H9 (cell line): ENCODE data around the gene DBH. TPM values are rescaled to one million over a fixed set of nuclear protein-coding genes. Genes with fewer than 3 reads are reported as not detected.

Experiments used
- DNase-seq: peaks from one replicate; pipeline ENCODE4 v3.0.0-alpha.2; 2017
- H2AFZ ChIP-seq: one replicate; pipeline ENCODE4 v1.6.1; 2013; ENCODE audit warnings: mild to moderate bottlenecking, low read length, control low read depth, moderate library complexity
- H2AK5ac ChIP-seq: 2 replicates; pipeline ENCODE4 v1.6.1; 2013; ENCODE audit warnings: low read length, control low read depth, mixed read lengths; ENCODE audit not compliant: insufficient read length
- H2BK120ac ChIP-seq: one replicate; pipeline ENCODE4 v1.6.1; 2013; ENCODE audit warnings: low read depth, mild to moderate bottlenecking, low read length, control low read depth, inconsistent platforms; ENCODE audit not compliant: poor library complexity, severe bottlenecking
- H2BK12ac ChIP-seq: 2 replicates; pipeline ENCODE4 v1.6.1; 2013; ENCODE audit warnings: low read length, control low read depth, mixed read lengths, low read depth; ENCODE audit not compliant: insufficient read length
- H2BK15ac ChIP-seq: 2 replicates; pipeline ENCODE4 v1.6.1; 2013; ENCODE audit warnings: low read depth, low read length, control low read depth
- H2BK20ac ChIP-seq: one replicate; pipeline ENCODE4 v1.6.1; 2013; ENCODE audit warnings: low read depth, mild to moderate bottlenecking, low read length, control low read depth, inconsistent platforms; ENCODE audit not compliant: poor library complexity, severe bottlenecking
- H2BK5ac ChIP-seq: 2 replicates; pipeline ENCODE4 v1.6.1; 2013; ENCODE audit warnings: low read length, control low read depth, mixed read lengths; ENCODE audit not compliant: insufficient read length
- H3K14ac ChIP-seq: 2 replicates; pipeline ENCODE4 v1.6.1; 2013; ENCODE audit warnings: low read length, control low read depth; ENCODE audit not compliant: insufficient read depth
- H3K18ac ChIP-seq: 2 replicates; pipeline ENCODE4 v1.6.1; 2013; ENCODE audit warnings: low read depth, mild to moderate bottlenecking, mixed read lengths, low read length, control low read depth; ENCODE audit not compliant: insufficient read length
- H3K23ac ChIP-seq: 2 replicates; pipeline ENCODE4 v1.6.1; 2013; ENCODE audit warnings: low read length, control low read depth, mixed read lengths, low read depth; ENCODE audit not compliant: insufficient read length
- H3K23me2 ChIP-seq: 2 replicates; pipeline ENCODE4 v1.6.1; 2013; ENCODE audit warnings: low read depth, mild to moderate bottlenecking, mixed read lengths, low read length, control low read depth; ENCODE audit not compliant: insufficient read length, poor library complexity, severe bottlenecking
- H3K27ac ChIP-seq: 2 replicates; pipeline ENCODE4 v1.5.1; 2013; ENCODE audit warnings: low read length, control low read depth, mixed read lengths, low read depth; ENCODE audit not compliant: insufficient read length
- H3K27me3 ChIP-seq: 2 replicates; pipeline ENCODE4 v1.6.1; 2013; ENCODE audit warnings: low read length, control low read depth, inconsistent platforms; ENCODE audit not compliant: insufficient read depth
- H3K4ac ChIP-seq: 2 replicates; pipeline ENCODE4 v1.6.1; 2013; ENCODE audit warnings: low read depth, mild to moderate bottlenecking, control low read depth, inconsistent platforms, low read length, moderate library complexity
- H3K4me1 ChIP-seq: 2 replicates; pipeline ENCODE4 v1.6.1; 2013; ENCODE audit warnings: low read length, control low read depth, inconsistent platforms; ENCODE audit not compliant: insufficient read depth
- H3K4me2 ChIP-seq: 2 replicates; pipeline ENCODE4 v1.6.1; 2013; ENCODE audit warnings: low read length, control low read depth, mixed read lengths; ENCODE audit not compliant: insufficient read length, insufficient read depth
- H3K56ac ChIP-seq: 2 replicates; pipeline ENCODE4 v1.6.1; 2013; ENCODE audit warnings: low read depth, mild to moderate bottlenecking, mixed read lengths, low read length, control low read depth; ENCODE audit not compliant: insufficient read length
- H3K79me1 ChIP-seq: 2 replicates; pipeline ENCODE4 v1.6.1; 2013; ENCODE audit warnings: low read depth, mild to moderate bottlenecking, moderate library complexity, low read length, control low read depth, inconsistent platforms; ENCODE audit not compliant: insufficient read depth, poor library complexity, severe bottlenecking
- H3K79me2 ChIP-seq: 2 replicates; pipeline ENCODE4 v1.6.1; 2013; ENCODE audit warnings: low read length, control low read depth, inconsistent platforms; ENCODE audit not compliant: insufficient read depth
- H3K9ac ChIP-seq: 2 replicates; pipeline ENCODE4 v1.6.1; 2013; ENCODE audit warnings: low read length, control low read depth, mixed read lengths; ENCODE audit not compliant: insufficient read length; ENCODE audit errors: extremely low read depth
- H3K9me3 ChIP-seq: one replicate; pipeline ENCODE4 v1.6.1; 2013; ENCODE audit warnings: low read depth, low read length, inconsistent platforms; ENCODE audit not compliant: control insufficient read depth
- H3T11ph ChIP-seq: one replicate; pipeline ENCODE4 v1.6.1; 2013; ENCODE audit warnings: mild to moderate bottlenecking, low read length, control low read depth, inconsistent platforms
- H4K20me1 ChIP-seq: one replicate; pipeline ENCODE4 v1.6.1; 2013; ENCODE audit not compliant: control insufficient read depth, insufficient read length, insufficient read depth
- H4K5ac ChIP-seq: 2 replicates; pipeline ENCODE4 v1.6.1; 2013; ENCODE audit warnings: low read depth, mild to moderate bottlenecking, mixed read lengths, low read length, control low read depth; ENCODE audit not compliant: insufficient read length
- H4K8ac ChIP-seq: replicated peaks from 2 replicates; pipeline ENCODE4 v1.6.1; 2013; ENCODE audit warnings: low read length, control low read depth, mixed read lengths, low read depth; ENCODE audit not compliant: insufficient read length
- H4K91ac ChIP-seq: 2 replicates; pipeline ENCODE4 v1.6.1; 2013; ENCODE audit warnings: low read depth, mild to moderate bottlenecking, moderate library complexity, mixed read lengths, low read length, control low read depth; ENCODE audit not compliant: insufficient read length
- H3K27ac Mint-ChIP-seq, 3 experiments: 2 replicates in 2 of 3; 3 replicates in 1 of 3; pipeline ENCODE4 v1.8.0; 2020 to 2021; ENCODE audit warnings: mixed read lengths in 3 of 3, mild to moderate bottlenecking in 1 of 3, moderate library complexity in 1 of 3
- H3K27me3 Mint-ChIP-seq: 2 replicates; pipeline ENCODE4 v1.8.0; 2021; ENCODE audit warnings: low read depth, mild to moderate bottlenecking, moderate library complexity, mixed read lengths
- H3K36me3 Mint-ChIP-seq, 3 experiments: 2 replicates in 2 of 3; 3 replicates in 1 of 3; pipeline ENCODE4 v1.8.0; 2020 to 2021; ENCODE audit warnings: low read depth in 3 of 3, mixed read lengths in 3 of 3; ENCODE audit not compliant: insufficient read depth in 1 of 3
- H3K4me1 Mint-ChIP-seq, 2 experiments: 2 replicates each; pipeline ENCODE4 v1.8.0; 2020; ENCODE audit warnings: mixed read lengths in 2 of 2
- H3K4me3 Mint-ChIP-seq, 2 experiments: 2 replicates in 1 of 2; 3 replicates in 1 of 2; pipeline ENCODE4 v1.8.0; 2020 to 2021; ENCODE audit warnings: mild to moderate bottlenecking in 2 of 2, mixed read lengths in 2 of 2, moderate library complexity in 1 of 2
- H3K9me3 Mint-ChIP-seq, 2 experiments: 2 replicates in 1 of 2; 3 replicates in 1 of 2; pipeline ENCODE4 v1.8.0; 2020; ENCODE audit warnings: mild to moderate bottlenecking in 2 of 2, mixed read lengths in 2 of 2, moderate library complexity in 1 of 2
- WGBS: extraction: QIAGEN DNeasy Blood & Tissue Kit; methylation state at CpG from one replicate; pipeline ENCODE4 v1.1.7; 2013; ENCODE audit warnings: missing lambda C conversion rate, low lambda C conversion rate, mixed read lengths; ENCODE audit not compliant: insufficient read length; ENCODE audit errors: extremely low coverage; 5-methylcytosine and 5-hydroxymethylcytosine counted together
- total RNA-seq: library from RNA; stranded (reverse); gene quantifications from 2 replicates; pipeline ENCODE4 v1.2.1, GENCODE V29; 2021
- TF ChIP-seq, protein P1 (sequence below): fragments of 200-600 bp; sonication (generic); conservative IDR thresholded peaks from 3 replicates; pipeline ENCODE4 v1.8.0; 2021; ENCODE audit warnings: antibody characterized with exemption, mild to moderate bottlenecking

The DBH gene
- total RNA-seq, 1 experiment from 2014 or later: not detected

DNA sequence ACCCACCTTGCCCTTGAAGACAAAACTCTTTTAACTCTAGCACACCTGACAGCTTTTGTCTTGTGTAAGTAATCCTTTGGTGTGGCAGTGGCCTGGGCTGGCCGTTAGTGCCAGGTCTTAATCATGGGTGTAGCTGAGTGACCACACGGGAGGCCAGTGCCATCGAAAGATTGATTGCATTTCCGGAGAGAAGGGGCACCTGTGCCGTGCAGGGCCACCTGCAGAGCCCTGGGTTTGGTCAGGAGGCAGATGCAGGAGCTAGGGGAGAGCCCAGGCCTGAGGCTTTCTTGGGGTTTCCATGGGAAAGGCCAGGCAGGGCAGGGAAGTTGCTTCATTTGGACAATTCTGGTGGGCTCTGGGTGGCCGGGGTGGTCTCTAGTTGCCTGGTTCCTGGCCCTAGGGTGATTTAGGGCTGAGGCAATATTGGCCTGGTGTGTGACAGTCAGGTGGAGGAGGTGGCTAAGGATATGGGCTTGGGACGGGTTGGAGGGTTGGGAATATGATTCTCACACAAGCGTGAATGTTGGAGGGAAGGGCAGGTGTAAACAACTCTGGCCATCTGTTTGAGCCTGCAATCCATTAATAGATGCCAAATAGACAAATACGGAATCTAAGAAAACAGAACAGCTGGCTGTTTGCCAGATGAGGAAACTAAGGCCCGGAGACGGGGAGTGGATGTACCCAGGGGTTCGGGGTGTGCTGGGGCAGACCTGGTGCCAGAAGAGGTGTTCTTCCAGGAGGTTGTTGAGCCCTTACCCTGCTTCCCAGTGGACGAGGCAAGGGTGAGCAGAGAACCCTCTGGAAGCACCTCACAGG lies 4.6 kb downstream of the DBH start:
- H3K14ac ChIP-seq: no peak overlapping the region
- no peak overlapping the region; a peak in 1 of 5 replicates for H3K4me3 Mint-ChIP-seq

More for the DNA sequence above, 4.6 kb downstream of the DBH start:
- H3K9me3 Mint-ChIP-seq: no peaks in the 10 kb centered on the region
- Histone ChIP-seq H3K4ac (no peak overlapping the region), H3T11ph (no peak overlapping the region), H4K20me1 (no peaks in the 10 kb centered on the region), H2BK20ac (no peak overlapping the region), H4K5ac (no peak overlapping the region), H2BK5ac (no peak overlapping the region), H3K4me1 (no peaks in the 10 kb centered on the region; the same call in 1 of the 2 replicates), H3K23ac (no peak overlapping the region), H3K23me2 (no peaks in the 10 kb centered on the region), H4K91ac (no peak overlapping the region), H3K56ac (no peak overlapping the region), H3K4me2 (no peak overlapping the region), H3K18ac (no peak overlapping the region), H3K27me3 (no peaks in the 10 kb centered on the region), H3K79me1 (no peaks in the 10 kb centered on the region), H2BK120ac (no peak overlapping the region), H4K8ac (no peak overlapping the region), H3K9ac (no peak overlapping the region), H2AK5ac (no peak overlapping the region), H3K27ac (no peak overlapping the region), H2BK12ac (no peak overlapping the region), H2AFZ (no peak overlapping the region), H3K79me2 (no peaks in the 10 kb centered on the region), H3K9me3 (no peaks in the 10 kb centered on the region), H2BK15ac (no peak overlapping the region)
- WGBS: no CpG with 5 or more reads among the region's 13 CpGs
- H3K27ac Mint-ChIP-seq: no peak overlapping the region
- TF ChIP-seq, protein P1, sequence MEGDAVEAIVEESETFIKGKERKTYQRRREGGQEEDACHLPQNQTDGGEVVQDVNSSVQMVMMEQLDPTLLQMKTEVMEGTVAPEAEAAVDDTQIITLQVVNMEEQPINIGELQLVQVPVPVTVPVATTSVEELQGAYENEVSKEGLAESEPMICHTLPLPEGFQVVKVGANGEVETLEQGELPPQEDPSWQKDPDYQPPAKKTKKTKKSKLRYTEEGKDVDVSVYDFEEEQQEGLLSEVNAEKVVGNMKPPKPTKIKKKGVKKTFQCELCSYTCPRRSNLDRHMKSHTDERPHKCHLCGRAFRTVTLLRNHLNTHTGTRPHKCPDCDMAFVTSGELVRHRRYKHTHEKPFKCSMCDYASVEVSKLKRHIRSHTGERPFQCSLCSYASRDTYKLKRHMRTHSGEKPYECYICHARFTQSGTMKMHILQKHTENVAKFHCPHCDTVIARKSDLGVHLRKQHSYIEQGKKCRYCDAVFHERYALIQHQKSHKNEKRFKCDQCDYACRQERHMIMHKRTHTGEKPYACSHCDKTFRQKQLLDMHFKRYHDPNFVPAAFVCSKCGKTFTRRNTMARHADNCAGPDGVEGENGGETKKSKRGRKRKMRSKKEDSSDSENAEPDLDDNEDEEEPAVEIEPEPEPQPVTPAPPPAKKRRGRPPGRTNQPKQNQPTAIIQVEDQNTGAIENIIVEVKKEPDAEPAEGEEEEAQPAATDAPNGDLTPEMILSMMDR: no peak
- no peaks in the 10 kb centered on the region for H3K36me3 Mint-ChIP-seq
- DNase-seq: no peak
- peaks cover 20 to 27% of the 10 kb centered on the region in 2 experiments for H3K4me1 Mint-ChIP-seq
- peaks cover 5% of the 10 kb centered on the region for H3K27me3 Mint-ChIP-seq
